Stimulated activated CD4-positive, alpha-beta T cell treated with anti-CD3 and anti-CD28 coated beads, Interleukin-4, amount 100 ng/mL, for 4 hours (primary cell): ENCODE results near the gene AGAP4.
"Not testable (repeated sequence)": the region's sequence is repeated elsewhere in the genome, so short reads cannot be mapped to it uniquely, and the experiment has no call there.

Experiments
- DNase-seq, 2 experiments: peaks; one replicate each; pipeline ENCODE4 v3.0.0-alpha.2; 2020

Gene AGAP4

DNA sequence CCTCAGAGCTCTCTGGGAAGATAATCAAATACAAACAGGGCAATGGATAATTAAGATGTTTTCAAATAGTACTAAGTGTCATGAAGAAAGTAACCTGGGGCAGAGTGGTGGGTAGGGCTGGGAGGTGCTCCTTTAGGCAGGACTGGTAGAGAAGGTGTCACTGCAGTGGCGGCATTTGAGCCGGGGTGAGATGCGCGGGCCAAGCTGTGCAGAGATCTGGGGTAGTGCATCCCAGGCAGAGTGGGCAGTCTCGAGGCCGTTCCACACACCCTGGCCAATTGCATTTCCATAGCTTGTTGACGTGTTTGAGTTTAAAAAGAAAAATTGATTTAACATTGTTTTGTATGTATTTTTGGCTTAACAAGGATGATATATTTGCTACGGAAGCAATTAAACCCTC lies 57.3 kb downstream of the AGAP4 start:
- not testable (repeated sequence) for DNase-seq

DNA sequence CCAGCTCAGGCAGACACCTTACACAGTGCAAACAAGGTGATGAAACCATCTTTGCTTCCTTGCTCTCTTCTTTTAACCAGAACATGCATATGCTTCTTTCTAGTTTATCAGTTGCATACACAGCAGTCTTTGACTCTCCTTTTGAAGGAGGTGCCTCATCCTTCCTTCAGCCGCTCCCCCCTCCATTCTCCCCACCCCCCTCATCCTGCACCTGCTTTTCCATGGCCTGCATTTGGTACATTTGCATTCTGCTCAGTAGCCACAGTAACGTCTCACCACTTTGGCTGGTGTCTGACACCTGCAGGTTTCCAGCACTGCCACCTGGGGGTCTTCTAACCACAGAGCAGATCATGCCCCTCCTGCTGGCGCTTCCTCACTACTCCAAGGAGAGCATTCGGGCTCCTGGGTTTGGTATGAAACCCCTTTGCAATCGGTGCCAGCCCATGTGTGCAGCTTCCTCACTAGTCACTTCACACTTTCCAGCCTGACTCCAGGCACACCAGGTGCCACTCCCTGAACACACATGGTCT lies 60.0 kb downstream of the AGAP4 start:
- not testable (repeated sequence) for DNase-seq

DNA sequence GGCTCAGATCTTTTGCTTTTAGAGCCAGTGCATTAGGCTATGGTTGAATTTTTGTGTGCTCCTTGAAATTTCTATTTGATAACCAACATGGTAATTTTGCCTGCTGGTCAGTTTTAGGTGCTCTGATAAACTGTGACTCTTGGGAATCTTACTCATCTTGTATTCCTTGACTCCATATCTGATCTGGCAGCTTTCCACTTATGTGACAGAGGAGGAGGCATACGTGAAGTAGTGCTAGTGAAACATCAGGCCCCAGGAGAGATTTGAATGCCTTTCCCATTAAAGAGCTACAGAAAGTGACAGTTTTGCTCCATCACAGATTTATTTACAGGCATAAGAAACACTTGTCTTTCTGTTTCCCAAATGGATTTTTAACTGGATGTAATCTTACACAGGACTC lies 61.1 kb downstream of the AGAP4 start:
- DNase-seq: not testable (repeated sequence)
